GM13976 (cell line): ENCODE data around the gene UPP1.
"Not testable (repeated sequence)": the region's sequence is repeated elsewhere in the genome, so short reads cannot be mapped to it uniquely, and the experiment has no call there.

Source experiments
- DNase-seq: peaks from one replicate; pipeline ENCODE4 v3.0.0; 2012; ENCODE audit warnings: low spot score
- CTCF ChIP-seq: IDR thresholded peaks from 2 replicates; pipeline ENCODE4 v1.5.1; 2012; ENCODE audit warnings: borderline replicate concordance, mild to moderate bottlenecking; ENCODE audit not compliant: insufficient read depth; ENCODE audit errors: extremely low read depth, missing control alignments, control extremely low read depth
- in situ Hi-C: fragments of 300-500 bp; cut with MboI; formaldehyde crosslinking; loops from one replicate; pipeline ENCODE4 v1.12.0; 2022; ENCODE audit warnings: low sequenced_read_pairs, mixed read lengths, inconsistent platforms; ENCODE audit not compliant: unreplicated experiment

UPP1 gene

GRCh38 chr7:48130658-48131108 lies 41.6 kb downstream of the UPP1 start:
- DNase-seq: no peak
- in situ Hi-C loops: no loop called here
- TF ChIP-seq CTCF: no peak

DNA sequence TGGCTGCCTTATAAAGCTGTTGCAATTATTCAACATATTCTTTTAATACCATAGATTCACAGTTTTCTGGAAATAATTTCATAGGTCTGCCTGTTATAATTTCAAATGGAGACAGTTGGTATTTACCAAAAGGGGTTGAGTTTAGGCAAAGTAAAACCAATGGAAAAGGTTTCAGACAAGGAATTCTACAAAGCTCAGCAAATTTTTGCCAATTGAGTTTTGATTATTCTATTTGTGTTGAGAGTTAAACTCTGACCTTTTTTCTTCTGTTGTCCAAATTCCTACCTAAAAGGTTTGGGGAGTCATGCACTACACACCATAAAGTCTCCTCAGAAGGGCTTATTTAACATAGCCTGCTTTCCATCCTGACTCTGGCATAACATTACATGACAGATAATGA lies 43.7 kb downstream of the UPP1 start:
- TF ChIP-seq CTCF: no peak
- in situ Hi-C loops: no loop called here
- DNase-seq: no peak

- no peak for TF ChIP-seq CTCF
- DNase-seq: no peak
- in situ Hi-C loops: no loop called here
These were observed 50.4 kb downstream of the UPP1 start for GRCh38 chr7:48139459-48139858.

- no peak for TF ChIP-seq CTCF
- DNase-seq: no peak
- in situ Hi-C loops: no loop called here
These were observed 51.1 kb downstream of the UPP1 start for GRCh38 chr7:48140001-48140681.

GRCh38 chr7:48141521-48141920 lies 52.5 kb downstream of the UPP1 start:
- DNase-seq: no peak
- in situ Hi-C loops: no loop called here
- TF ChIP-seq CTCF: no peak

DNA sequence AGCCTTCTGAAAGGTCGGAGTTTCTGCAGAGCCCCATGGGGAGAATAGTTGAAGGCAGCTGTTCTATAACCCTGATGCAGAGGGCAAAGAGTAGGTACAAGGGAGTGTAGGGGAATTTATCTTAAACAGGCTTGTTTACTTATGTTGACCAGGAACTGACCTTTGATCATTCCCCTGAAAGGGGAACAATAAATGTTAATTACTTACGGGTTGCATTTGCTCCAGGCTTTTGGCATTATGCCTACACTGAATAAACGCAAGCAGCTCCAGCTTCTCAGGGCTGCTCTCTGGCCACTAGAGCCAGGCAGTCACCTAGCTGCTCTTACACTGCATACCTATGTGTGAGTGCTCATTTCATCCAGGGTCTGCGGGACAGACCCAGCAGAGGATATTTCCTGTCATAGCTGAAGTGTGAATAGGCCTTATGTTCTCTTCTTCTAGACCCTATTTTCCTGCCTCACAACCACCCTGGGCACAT lies 55.3 kb downstream of the UPP1 start:
- in situ Hi-C loops: no loop called here
- TF ChIP-seq CTCF: no peak
- DNase-seq: no peak

DNA sequence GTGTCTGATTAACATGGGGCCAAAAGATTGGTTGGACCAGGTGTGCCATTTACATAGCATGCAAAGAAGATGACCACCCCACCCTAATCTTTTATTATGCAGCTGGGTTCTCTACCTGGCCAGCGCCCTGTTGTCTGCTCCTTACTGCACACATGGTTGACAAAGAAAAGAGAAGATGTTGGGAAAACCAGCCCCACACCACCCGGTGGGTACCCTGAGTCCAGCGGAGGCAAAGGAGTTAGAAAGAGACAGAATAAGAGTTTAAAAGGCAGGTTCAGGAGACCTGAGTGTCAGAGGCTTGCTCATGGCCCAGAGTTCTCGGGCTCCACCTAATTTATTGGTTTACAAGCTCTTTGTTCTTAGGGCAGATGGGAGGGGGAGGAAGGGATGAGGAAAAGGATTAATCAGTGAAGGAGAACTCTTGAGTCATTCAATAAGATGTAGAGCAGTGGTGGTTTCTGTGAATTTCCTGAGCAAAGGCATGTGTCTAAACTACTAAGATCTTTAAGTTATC lies 58.1 kb downstream of the UPP1 start:
- in situ Hi-C loops: no loop called here
- no peak for DNase-seq
- no peak for TF ChIP-seq CTCF

DNA sequence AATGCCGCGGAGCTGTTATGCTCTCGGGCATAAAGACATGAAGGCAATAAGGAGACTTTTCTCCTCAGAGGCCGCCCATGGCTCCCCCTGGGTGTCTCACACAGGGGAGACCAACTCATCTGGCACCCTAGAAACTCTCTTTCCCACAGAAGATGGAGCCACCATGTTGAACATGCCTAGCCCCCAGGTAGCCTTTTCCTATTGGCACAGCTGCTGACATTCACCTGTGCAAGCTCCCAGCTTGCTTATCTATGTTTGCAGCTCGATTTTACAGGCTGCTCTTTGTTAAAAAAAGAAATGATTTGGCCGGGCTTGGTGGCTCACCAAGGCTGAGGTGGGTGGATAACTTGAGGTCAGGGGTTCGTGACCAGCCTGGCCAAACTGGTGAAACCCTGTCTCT lies 58.6 kb downstream of the UPP1 start:
- in situ Hi-C loops, DNase-seq: not testable (repeated sequence)
